RWPE1 (cell line): Measurements from ENCODE around the gene SCN4A.

ENCODE experiments used
- CTCF ChIA-PET: fragments of 350-600 bp; sonication (Branson Sonifier 250); formaldehyde crosslinking; extraction: SDS; loops from one replicate; lab custom pipeline; 2021; lab: Yijun Ruan, JAX
- POLR2A ChIA-PET: fragments of 400-600 bp; formaldehyde crosslinking; extraction: SDS; loops from one replicate; lab custom pipeline; 2020; ENCODE audit warnings: antibody characterized with exemption; ENCODE audit not compliant: low non-redundant PET; lab: Yijun Ruan, JAX
- DNase-seq: peaks from one replicate; pipeline ENCODE4 v3.0.0; 2012; ENCODE audit warnings: low spot score
- H3K27ac ChIP-seq: fragments of 450-650 bp; 2 replicates; pipeline ENCODE4 v1.5.1; 2017
- TF ChIP-seq, protein P1 (sequence below): fragments of 450-650 bp; conservative IDR thresholded peaks from 2 replicates; pipeline ENCODE4 v1.5.1; 2017; ENCODE audit warnings: low read depth, mild to moderate bottlenecking

Gene SCN4A

DNA sequence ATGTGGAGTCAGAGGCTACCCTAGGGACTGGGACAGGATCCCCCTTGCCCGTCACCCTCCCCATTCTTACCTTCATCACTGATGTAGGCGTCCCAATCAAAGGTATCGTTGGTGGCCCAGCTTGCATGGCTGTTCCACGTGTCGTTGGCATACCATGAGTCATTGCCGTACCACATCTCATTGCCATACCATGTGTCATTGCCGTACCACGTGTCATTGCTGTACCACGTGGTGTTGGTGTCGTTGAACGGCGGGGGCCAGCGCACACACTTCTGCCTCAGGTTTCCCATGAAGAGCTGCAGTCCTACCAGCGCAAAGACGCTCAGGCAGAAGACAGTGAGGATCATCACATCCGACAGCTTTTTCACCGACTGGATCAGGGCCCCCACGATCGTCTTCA is 4.8 kb downstream of the SCN4A start:
- TF ChIP-seq, protein P1, sequence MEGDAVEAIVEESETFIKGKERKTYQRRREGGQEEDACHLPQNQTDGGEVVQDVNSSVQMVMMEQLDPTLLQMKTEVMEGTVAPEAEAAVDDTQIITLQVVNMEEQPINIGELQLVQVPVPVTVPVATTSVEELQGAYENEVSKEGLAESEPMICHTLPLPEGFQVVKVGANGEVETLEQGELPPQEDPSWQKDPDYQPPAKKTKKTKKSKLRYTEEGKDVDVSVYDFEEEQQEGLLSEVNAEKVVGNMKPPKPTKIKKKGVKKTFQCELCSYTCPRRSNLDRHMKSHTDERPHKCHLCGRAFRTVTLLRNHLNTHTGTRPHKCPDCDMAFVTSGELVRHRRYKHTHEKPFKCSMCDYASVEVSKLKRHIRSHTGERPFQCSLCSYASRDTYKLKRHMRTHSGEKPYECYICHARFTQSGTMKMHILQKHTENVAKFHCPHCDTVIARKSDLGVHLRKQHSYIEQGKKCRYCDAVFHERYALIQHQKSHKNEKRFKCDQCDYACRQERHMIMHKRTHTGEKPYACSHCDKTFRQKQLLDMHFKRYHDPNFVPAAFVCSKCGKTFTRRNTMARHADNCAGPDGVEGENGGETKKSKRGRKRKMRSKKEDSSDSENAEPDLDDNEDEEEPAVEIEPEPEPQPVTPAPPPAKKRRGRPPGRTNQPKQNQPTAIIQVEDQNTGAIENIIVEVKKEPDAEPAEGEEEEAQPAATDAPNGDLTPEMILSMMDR: no peak
- ChIA-PET POLR2A (no interaction called here), CTCF (interaction anchor here (0.5 to 0.7 kb wide), 2 partner anchors 15 to 17 kb away, joined by 4 to 9 read pairs; no protein-coding TSS in a partner anchor)
- DNase-seq: no peak
- no peak overlapping the region for H3K27ac ChIP-seq

DNA sequence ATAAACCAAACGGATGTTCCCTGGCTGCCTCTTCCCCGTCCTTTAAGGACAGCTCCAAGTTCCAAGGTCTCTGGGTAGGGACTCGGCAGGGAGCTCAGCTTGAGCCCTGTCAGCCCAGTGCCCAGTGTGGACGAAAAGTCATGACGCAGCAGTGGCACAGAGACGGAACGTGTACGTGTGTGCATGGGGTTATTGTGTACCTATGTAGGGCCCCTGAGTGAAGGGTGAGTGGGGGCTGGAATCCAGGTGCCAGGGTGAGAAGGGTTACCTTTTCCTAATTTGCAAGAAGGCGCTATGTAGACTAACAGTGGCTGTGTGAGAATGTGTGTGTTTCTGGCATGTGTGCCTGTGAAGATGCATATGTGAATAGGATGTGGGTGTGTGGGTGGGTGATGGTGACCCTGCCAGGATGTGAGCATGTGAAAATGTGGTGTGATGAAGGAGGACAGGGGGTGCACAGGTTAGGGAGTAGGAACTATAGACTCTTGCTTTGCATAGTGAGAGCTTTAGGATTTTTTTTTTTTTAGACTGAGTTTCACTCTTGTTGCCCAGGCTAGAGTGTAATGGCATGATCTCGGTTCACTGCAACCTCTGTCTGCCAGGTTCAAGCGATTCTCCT is 6.0 kb downstream of the SCN4A start:
- CTCF ChIA-PET: no interaction called here
- DNase-seq: no peak
- TF ChIP-seq, protein P1: no peak
- POLR2A ChIA-PET: no interaction called here
- no peak overlapping the region for H3K27ac ChIP-seq

DNA sequence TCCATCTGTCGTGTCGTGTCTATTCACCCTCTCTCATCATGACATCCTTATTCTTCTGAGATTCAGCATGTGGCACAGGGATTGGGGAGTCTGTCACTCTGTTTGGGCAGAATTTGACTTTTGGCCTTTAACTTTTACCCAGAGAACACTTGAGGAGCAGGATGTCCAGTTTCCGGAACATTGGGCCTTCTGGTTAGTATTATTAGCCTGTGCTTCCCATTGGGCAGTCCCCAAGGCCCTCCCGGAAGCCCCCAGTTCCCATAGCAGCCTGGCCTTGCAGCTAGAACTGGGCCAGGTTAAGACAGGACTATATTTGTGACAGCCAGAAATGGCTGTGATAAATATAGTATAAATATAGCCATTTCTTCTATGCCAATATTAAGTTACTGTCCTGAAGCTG is 9.6 kb downstream of the SCN4A start:
- no peak for DNase-seq
- H3K27ac ChIP-seq: no peak overlapping the region
- ChIA-PET CTCF (no interaction called here), POLR2A (no interaction called here)
- TF ChIP-seq, protein P1: no peak

DNA sequence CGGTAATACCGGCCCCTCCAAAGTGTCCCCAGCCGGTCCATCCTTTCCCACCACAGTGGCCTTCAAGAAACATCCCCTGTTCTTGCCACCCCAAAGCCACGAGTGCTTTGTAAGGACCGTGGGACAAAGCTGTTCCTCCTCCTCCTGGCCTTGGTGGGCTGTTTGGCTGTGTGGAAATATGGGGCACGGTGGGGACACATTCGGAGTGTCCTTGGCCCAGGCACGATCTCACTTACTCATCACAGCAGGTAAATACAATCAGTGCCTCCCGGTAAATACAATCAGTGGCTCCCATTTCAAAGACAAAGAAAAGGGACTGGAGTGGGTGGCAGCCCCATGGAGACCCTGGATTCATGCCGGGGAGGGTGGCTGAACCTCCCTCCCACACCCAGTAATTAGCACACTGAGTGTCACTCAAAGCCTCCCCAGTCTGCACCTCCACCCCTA is 10.4 kb downstream of the SCN4A start:
- no peak overlapping the region; the same call in 1 of the 2 replicates for H3K27ac ChIP-seq
- POLR2A ChIA-PET: no interaction called here
- no peak for DNase-seq
- CTCF ChIA-PET: interaction anchor here (0.5 kb wide), 1 partner anchor 764 kb away, joined by 4 read pairs; no protein-coding TSS in a partner anchor
- TF ChIP-seq, protein P1: no peak

DNA sequence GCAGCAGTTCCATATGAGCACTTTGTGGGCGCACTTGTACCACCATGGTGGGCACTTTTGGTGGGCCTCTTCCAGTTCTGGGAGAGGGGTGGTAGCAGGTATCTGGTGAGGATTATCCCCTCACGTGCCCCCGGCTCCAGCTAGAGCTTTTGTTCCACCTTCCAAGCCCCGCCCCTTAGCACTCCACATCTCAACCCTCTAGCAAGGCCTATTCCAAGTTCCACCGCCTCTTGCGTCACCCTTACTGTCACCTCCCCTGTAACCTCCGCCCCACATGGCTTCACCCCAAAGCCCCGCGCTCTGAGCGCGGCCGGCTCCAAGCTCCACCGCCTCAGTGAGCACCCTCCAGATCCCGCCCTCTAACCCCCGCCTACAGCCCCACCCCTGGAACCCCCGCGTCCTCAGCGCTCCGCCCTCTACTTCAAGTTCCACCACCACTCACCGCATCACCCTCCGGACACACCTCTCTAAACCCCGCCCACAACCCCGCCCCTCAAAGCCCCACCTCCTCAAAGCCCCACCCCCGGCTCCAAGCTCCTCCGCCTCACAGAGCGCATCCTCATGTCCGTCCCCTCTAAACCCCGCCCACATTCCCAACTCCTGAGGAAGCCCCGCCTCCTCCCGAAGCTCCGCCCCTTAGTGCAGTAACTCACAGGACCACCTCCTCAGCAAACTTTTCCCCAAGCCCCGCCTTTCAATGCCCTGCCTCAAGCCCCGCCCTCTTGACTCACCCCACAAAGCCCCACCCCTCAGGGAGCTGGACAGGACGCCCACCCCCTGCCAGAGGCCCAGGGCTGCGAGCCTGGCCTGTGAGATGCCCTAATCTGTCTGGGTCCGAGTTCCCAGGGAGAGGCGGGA is 11.1 kb downstream of the SCN4A start:
- TF ChIP-seq, protein P1: no peak
- peak; percentile 80 for DNase-seq
- no peak overlapping the region for H3K27ac ChIP-seq
- POLR2A ChIA-PET: no interaction called here
- CTCF ChIA-PET: interaction anchor here (0.6 to 1.2 kb wide), 4 partner anchors 11 to 73 kb away, joined by 3 to 6 read pairs (median 4); no protein-coding TSS in a partner anchor

DNA sequence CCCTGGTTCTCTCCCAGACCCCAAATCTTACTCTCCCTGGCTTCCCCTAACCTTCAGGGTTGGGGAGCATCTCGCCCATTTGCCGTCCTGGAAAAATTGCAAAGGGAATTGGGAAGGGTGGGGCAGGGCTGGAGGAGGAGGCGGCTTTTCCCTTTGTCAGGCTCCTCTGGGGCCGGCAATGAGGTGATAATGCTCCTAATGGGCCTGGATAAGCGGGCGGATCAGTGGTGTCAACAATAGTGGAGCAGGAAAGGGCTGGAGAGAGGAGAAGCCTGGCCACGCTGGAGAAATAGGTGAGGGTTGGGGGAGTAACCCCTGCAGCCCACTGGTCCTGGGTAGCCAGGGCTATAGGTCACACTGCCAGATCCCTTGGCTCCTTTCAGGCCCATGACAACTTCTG is 12.3 kb downstream of the SCN4A start:
- DNase-seq: no peak
- CTCF ChIA-PET: interaction anchor here (0.8 to 1.1 kb wide), 3 partner anchors 10 to 14 kb away, joined by 3 to 4 read pairs (median 3); no protein-coding TSS in a partner anchor
- TF ChIP-seq, protein P1: no peak
- H3K27ac ChIP-seq: no peak overlapping the region
- POLR2A ChIA-PET: no interaction called here
